ENCODE measurements around the gene ANKRD13C.
A peak's percentile ranks its signal among the peaks of the same experiment; 100 is the strongest.

ANKRD13C gene

GRCh38 chr1:70220015-70220414 is 134.5 kb downstream of the ANKRD13C start:
- no peak for DNase-seq
- H3K9ac ChIP-seq (ENCODE audit: low read depth, low read length): no peak overlapping the region
- H3K9me3 ChIP-seq (ENCODE audit: insufficient read depth, low read length, severe bottlenecking): no peaks in the 10 kb centered on the region
- TF ChIP-seq EZH2 (IDR thresholded peaks at IDR 0.05; ENCODE audit: borderline replicate concordance, low read depth, low read length, severe bottlenecking) (no peak), CTCF (IDR thresholded peaks at IDR 0.05; ENCODE audit: borderline replicate concordance, extremely low read depth, low read length, poor library complexity, severe bottlenecking) (no peak)
- H3K79me2 ChIP-seq (ENCODE audit: insufficient read depth, low read length): peaks cover 97% of the 10 kb centered on the region
- peak overlapping the region; percentile 74 for H3K4me2 ChIP-seq (ENCODE audit: insufficient read depth, low read length)
- H3K4me3 ChIP-seq (ENCODE audit: low read depth in 1 of 2, low read length in 2 of 2): no peak overlapping the region
- peaks cover 40% of the 10 kb centered on the region for H3K4me1 ChIP-seq (ENCODE audit: insufficient read depth, low read length)
- H3K27me3 ChIP-seq (ENCODE audit: insufficient read depth, low read length, poor library complexity): no peaks in the 10 kb centered on the region
- H3K27ac ChIP-seq (ENCODE audit: low read length): no peak overlapping the region
- H4K20me1 ChIP-seq (ENCODE audit: insufficient read depth, low read length): peaks cover 35% of the 10 kb centered on the region
- H3K36me3 ChIP-seq (ENCODE audit: insufficient read depth, low read length): peaks cover 48% of the 10 kb centered on the region
- H2AFZ ChIP-seq (ENCODE audit: low read depth, low read length): no peak overlapping the region
- ATAC-seq (ENCODE audit: insufficient read depth, low read depth): no peak

- peaks cover 43% of the 10 kb centered on the region for H3K36me3 ChIP-seq (ENCODE audit: insufficient read depth, low read length)
- H3K9me3 ChIP-seq (ENCODE audit: insufficient read depth, low read length, severe bottlenecking): no peaks in the 10 kb centered on the region
- no peak for DNase-seq
- H3K4me1 ChIP-seq (ENCODE audit: insufficient read depth, low read length): peaks cover 39% of the 10 kb centered on the region
- peaks cover 21% of the 10 kb centered on the region for H4K20me1 ChIP-seq (ENCODE audit: insufficient read depth, low read length)
- TF ChIP-seq CTCF (IDR thresholded peaks at IDR 0.05; ENCODE audit: borderline replicate concordance, extremely low read depth, low read length, poor library complexity, severe bottlenecking) (no peak), EZH2 (IDR thresholded peaks at IDR 0.05; ENCODE audit: borderline replicate concordance, low read depth, low read length, severe bottlenecking) (no peak)
- H3K4me3 ChIP-seq (ENCODE audit: low read depth in 1 of 2, low read length in 2 of 2): no peak overlapping the region
- ATAC-seq (ENCODE audit: insufficient read depth, low read depth): no peak
- H2AFZ ChIP-seq (ENCODE audit: low read depth, low read length): no peak overlapping the region
- H3K9ac ChIP-seq (ENCODE audit: low read depth, low read length): no peak overlapping the region
- H3K79me2 ChIP-seq (ENCODE audit: insufficient read depth, low read length): peaks cover 100% of the 10 kb centered on the region
- H3K4me2 ChIP-seq (ENCODE audit: insufficient read depth, low read length): peak overlapping the region; percentile 5; the same call in 1 of the 2 replicates
- H3K27me3 ChIP-seq (ENCODE audit: insufficient read depth, low read length, poor library complexity): no peaks in the 10 kb centered on the region
- H3K27ac ChIP-seq (ENCODE audit: low read length): no peak overlapping the region
Observed at GRCh38 chr1:70211541-70211940, 143.0 kb downstream of the ANKRD13C start.

- Histone ChIP-seq H3K27me3 (ENCODE audit: insufficient read depth, low read length, poor library complexity) (no peaks in the 10 kb centered on the region), H3K4me3 (ENCODE audit: low read depth in 1 of 2, low read length in 2 of 2) (no peak overlapping the region), H3K4me2 (ENCODE audit: insufficient read depth, low read length) (peak overlapping the region; percentile 44; the same call in 1 of the 2 replicates), H3K36me3 (ENCODE audit: insufficient read depth, low read length) (peaks cover 37% of the 10 kb centered on the region), H2AFZ (ENCODE audit: low read depth, low read length) (no peak overlapping the region), H4K20me1 (ENCODE audit: insufficient read depth, low read length) (peaks cover 21% of the 10 kb centered on the region), H3K9me3 (ENCODE audit: insufficient read depth, low read length, severe bottlenecking) (no peaks in the 10 kb centered on the region), H3K9ac (ENCODE audit: low read depth, low read length) (no peak overlapping the region), H3K27ac (ENCODE audit: low read length) (no peak overlapping the region; the same call in 1 of the 2 replicates), H3K79me2 (ENCODE audit: insufficient read depth, low read length) (peaks cover 100% of the 10 kb centered on the region), H3K4me1 (ENCODE audit: insufficient read depth, low read length) (peaks cover 41% of the 10 kb centered on the region)
- no peak for DNase-seq
- TF ChIP-seq EZH2 (IDR thresholded peaks at IDR 0.05; ENCODE audit: borderline replicate concordance, low read depth, low read length, severe bottlenecking) (no peak), CTCF (IDR thresholded peaks at IDR 0.05; ENCODE audit: borderline replicate concordance, extremely low read depth, low read length, poor library complexity, severe bottlenecking) (no peak)
- no peak for ATAC-seq (ENCODE audit: insufficient read depth, low read depth)
Observed at GRCh38 chr1:70210820-70211219, 143.7 kb downstream of the ANKRD13C start.
